ENCODE results near the gene GBA2.
A peak's percentile ranks its signal among the peaks of the same experiment; 100 is the strongest.

GBA2 gene

DNA sequence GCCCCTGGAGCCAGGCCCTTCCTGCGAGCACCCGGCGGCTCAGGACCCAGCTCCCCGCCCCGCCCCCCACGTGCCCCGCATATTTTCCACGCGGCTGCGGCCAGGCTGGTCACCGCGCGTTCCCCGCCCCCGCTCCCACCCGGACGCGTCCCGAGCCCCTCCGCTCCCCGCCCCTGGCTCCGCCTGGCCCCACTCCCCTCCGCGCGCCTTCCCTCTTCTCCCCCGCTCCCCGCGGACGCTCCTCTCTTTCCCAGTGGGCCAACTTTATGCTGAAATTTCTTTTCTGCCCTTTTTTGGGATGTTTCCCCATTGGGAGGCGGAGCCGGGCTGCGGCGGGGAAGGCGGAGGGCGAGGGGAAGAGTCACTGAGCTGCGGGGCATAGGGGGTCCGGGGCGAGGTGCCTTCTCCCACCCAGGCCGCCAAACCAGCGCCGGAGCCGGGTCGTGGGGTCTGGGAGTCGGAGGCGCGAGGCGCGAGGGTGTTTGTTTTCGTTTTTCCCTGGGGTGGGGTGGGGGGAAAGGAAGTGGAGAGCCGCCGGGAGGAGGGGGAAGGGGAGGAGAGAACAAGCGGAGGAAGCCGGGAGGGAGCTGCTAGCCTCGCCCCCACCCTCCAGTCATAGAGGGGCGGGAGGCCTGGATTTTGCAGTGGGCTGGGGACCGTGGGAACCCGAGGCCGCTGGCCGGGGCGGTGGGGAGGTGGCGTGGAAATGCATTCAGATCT is 58.3 kb downstream of the GBA2 start:
- DNase-seq (ENCODE audit: low spot score): no peak

DNA sequence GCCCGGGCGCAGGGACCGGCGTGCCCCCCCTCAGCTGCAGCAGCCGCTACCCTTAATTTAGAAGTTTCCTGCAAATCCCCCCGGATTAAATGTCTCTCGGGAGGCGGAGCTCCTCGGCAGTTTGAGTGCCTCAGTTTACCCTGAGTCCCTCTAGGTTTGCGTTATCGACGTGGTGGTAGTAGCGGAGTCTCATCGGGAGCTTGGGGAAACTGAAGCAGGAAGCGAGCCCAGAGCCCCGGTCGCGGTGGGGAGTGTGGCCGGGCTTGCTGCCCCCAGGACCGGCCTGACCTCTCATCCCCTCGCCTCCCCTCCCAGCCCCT is 58.8 kb downstream of the GBA2 start:
- DNase-seq (ENCODE audit: low spot score): no peak

DNA sequence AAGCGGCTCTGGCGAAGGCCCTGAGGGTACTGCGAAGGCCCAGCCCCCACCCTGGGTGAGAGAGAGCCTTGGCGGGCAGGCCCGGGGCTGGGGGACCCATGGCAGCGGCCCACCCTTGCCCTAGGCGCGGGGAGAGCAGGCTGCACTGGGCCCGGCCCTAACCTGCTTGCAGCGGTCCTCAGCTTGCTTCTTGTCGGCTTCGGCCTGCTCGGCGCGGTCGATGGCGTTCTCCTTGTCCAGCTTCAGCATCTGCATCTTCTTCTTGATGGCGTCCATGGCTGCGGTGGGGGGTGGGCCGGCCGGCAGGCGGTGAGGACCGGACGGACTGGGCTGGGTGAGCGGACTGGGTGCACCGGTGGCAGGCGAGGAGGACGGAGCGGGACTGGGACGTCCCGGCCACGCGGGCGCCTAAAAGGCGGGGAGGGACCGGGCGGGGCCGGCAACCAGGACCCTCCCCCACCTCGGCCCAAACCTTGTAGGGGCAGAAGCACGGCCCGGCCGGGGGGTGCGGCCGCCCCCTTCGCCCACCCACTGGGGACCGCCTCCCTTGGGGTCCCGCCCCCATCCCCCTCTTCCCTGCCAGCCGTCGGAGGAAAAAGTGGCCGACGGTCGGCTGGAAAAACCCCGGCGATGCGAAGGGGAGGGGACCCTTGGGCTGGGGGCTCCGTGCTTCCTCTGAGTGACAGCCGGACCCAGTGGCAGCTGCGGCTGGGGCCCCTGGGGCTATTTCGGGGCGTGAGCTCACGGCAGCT is 59.3 kb downstream of the GBA2 start, which contains the start of gene TPM2:
Gene TPM2 (minus strand): TSS at position 384 of the 752 bp plus-strand sequence. CDS start 108 bp downstream, at position 276.
- DNase-seq (ENCODE audit: low spot score): no peak

DNA sequence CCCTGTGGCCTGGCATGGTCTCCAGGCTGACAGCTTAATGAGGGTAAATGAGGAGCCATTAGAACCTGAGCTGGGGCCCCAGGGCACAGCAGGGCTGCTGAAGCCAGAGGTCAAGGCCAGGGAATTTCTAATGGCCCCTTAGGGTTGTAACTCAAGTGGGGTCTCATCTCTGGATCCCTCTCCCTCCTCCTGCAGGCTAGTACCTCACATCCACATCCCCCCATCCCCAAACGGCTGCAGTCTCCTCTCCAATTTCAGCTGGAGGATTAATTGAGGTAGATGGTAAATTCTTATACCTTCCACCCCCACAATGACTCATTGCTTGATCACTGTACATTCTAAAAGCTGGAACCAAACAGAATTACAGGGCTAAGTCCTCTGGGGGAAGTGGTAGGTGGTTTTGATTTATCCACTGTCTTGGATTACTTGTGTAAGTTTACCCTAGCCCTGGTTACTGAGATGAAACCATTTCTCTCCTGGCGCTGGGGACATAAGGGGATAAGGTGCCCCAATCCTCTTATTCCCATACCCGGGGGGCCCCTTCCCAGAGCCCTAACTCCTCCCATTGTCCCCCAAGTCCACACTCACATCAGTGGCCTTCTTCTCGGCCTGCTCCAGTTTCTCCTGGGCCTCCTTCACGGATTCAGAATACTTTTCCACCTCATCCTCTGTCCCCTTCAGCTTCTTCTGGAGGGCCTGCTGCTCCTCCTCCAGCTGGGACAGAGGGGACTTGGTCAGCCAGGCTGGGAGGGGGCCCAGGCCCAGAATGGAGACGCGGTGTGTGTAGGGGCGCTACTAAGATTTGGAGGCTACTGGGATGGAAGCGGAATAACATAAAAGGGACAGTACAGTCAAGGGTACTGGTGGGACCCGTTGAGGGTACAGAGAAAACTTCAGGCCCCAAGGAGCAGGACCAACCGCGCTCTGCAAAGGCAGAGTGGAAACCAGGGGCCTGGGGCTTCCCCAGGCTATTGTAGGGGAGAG is 60.2 kb downstream of the GBA2 start:
- peak; percentile 67 for DNase-seq (ENCODE audit: low spot score)

DNA sequence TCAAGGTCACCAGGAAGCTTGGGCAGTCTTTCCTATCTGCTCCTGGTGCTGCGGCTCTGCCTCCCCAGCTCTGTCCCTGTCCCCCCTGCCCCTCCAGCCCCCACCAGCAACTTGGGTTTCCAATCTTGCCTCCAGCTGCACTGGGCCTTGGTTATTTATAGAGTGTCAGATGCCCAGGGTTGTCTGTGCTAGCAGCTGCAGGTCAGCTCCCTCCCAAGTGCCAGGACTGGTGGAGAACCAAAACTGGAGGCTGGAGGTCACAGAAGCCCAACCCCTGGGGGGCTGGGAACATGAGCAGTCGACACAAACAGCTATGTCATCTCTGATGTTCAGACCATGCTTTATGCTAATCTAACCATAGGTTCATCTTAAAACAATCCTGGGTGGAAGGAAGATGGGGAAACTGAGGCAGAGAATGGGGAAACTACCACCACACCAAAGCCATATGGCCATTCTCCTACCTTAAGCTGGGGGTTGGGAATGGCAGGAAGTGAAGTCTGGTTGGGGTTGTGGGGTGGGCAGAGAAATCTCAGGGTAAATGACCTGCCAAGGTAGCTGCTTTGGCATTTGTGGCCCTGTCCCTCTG is 61.0 kb downstream of the GBA2 start:
- no peak for DNase-seq (ENCODE audit: low spot score)

DNA sequence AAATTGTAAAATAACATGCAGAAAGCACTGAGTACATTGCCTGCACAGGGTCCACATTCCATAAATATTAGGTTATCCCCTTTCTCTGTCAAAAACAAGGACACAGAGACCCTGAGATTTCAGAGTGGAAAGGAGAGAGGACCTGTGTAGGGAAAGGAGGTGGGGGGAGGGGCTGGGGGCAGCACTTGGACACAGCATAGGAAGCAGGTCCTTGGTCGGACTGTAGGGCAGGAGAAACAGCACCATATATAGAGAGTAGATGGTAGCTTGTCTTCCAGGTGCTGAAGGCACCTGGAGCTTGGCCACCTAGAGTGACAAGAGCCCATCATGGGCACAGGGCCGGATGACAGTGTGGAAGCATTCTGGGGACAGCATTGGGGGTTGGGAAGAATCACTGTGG is 61.7 kb downstream of the GBA2 start:
- no peak for DNase-seq (ENCODE audit: low spot score)

Measured in kidney capillary endothelial cell (primary cell).